Colonic mucosa (tissue), 4 donors: ENCODE results near the gene LYSMD1. TPM values are rescaled to one million over a fixed set of nuclear protein-coding genes. Genes with fewer than 3 reads are reported as not detected.

Experiments
- DNase-seq: peaks from one replicate; pipeline ENCODE4 v3.0.0-alpha.2; 2020
- H3K27ac ChIP-seq: fragments of 200-600 bp; one replicate; pipeline ENCODE4 v1.8.0; 2021
- H3K27me3 ChIP-seq: fragments of 200-600 bp; one replicate; pipeline ENCODE4 v1.8.0; 2021
- H3K36me3 ChIP-seq: fragments of 200-600 bp; one replicate; pipeline ENCODE4 v1.8.0; 2021
- H3K4me1 ChIP-seq: fragments of 200-600 bp; one replicate; pipeline ENCODE4 v1.8.0; 2021; ENCODE audit warnings: mild to moderate bottlenecking
- H3K4me3 ChIP-seq: fragments of 200-600 bp; one replicate; pipeline ENCODE4 v1.8.0; 2021
- H3K9ac ChIP-seq, 2 donors: one replicate each; pipeline ENCODE4 v1.7.0; 2013; ENCODE audit warnings: control low read depth in 2 of 2, low read depth in 2 of 2, low read length in 2 of 2
- H3K9me3 ChIP-seq: fragments of 200-600 bp; one replicate; pipeline ENCODE4 v1.8.0; 2021
- intact Hi-C: fragments of 100-400 bp; cut with DNase I; formaldehyde crosslinking; loops from one replicate; pipeline ENCODE4 v1.14.1; 2022
- total RNA-seq, 2 donors: library from RNA; stranded (reverse); fragmentation: NEBNext Ultra II Directional in 1 of 2; extraction: Animal tissue kit (Norgen Biotek cat#: 25700) in 1 of 2; gene quantifications; one replicate each; pipeline ENCODE4 v1.2.1, GENCODE V29; 2021
- TF ChIP-seq, protein P1 (sequence below): fragments of 200-600 bp; IDR thresholded peaks from one replicate; pipeline ENCODE4 v1.8.0; 2022; ENCODE audit warnings: antibody characterized with exemption, mild to moderate bottlenecking
- donor health status: healthy.
- donor health status: DM: no; HTN: no; CAD: no.
- donor health status: DM: no; HTN: no; CAD: no.

Gene LYSMD1
- total RNA-seq, 2 donors from 2014 or later: 6.8 to 7.2 TPM

DNA sequence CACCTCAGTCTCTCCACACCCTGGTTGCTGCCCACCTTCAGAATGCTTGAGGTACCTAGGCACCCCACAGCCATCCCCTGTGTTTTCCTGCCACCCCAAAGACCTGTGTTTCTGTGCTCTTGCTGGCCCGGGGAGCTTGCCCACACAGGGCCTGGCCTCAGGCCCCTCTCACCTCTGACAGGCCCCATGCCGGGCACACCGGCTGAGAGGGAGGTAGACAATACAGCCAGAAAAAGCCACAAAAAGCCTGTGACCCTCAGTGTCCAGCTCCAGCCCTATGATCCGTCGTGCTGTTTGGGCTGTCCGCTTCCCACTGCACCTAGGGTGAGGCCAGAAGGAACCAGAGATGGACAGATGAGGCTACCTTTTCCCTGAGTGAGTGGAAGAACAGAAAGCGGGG, 30.7 kb downstream of the LYSMD1 start:
- no peaks in the 10 kb centered on the region for H3K4me1 ChIP-seq
- peaks cover 8% of the 10 kb centered on the region for H3K27me3 ChIP-seq
- H3K9me3 ChIP-seq: no peaks in the 10 kb centered on the region
- H3K36me3 ChIP-seq: no peaks in the 10 kb centered on the region
- DNase-seq: no peak
- H3K4me3 ChIP-seq: no peak overlapping the region
- intact Hi-C loops: no loop called here
- TF ChIP-seq, protein P1, sequence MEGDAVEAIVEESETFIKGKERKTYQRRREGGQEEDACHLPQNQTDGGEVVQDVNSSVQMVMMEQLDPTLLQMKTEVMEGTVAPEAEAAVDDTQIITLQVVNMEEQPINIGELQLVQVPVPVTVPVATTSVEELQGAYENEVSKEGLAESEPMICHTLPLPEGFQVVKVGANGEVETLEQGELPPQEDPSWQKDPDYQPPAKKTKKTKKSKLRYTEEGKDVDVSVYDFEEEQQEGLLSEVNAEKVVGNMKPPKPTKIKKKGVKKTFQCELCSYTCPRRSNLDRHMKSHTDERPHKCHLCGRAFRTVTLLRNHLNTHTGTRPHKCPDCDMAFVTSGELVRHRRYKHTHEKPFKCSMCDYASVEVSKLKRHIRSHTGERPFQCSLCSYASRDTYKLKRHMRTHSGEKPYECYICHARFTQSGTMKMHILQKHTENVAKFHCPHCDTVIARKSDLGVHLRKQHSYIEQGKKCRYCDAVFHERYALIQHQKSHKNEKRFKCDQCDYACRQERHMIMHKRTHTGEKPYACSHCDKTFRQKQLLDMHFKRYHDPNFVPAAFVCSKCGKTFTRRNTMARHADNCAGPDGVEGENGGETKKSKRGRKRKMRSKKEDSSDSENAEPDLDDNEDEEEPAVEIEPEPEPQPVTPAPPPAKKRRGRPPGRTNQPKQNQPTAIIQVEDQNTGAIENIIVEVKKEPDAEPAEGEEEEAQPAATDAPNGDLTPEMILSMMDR: no peak
- no peak overlapping the region for H3K9ac ChIP-seq
- no peak overlapping the region for H3K27ac ChIP-seq

GRCh38 chr1:151134396-151134795, 31.3 kb downstream of the LYSMD1 start:
- H3K4me1 ChIP-seq: no peaks in the 10 kb centered on the region
- DNase-seq: no peak
- H3K27ac ChIP-seq: no peak overlapping the region
- intact Hi-C loops: no loop called here
- H3K4me3 ChIP-seq: no peak overlapping the region
- H3K27me3 ChIP-seq: peaks cover 8% of the 10 kb centered on the region
- no peak overlapping the region for H3K9ac ChIP-seq
- no peaks in the 10 kb centered on the region for H3K36me3 ChIP-seq
- TF ChIP-seq, protein P1: no peak
- no peaks in the 10 kb centered on the region for H3K9me3 ChIP-seq

- TF ChIP-seq, protein P1: no peak
- Histone ChIP-seq H3K4me3 (peak overlapping the region; percentile 27), H3K9me3 (no peaks in the 10 kb centered on the region), H3K27ac (no peak overlapping the region), H3K27me3 (peaks cover 8% of the 10 kb centered on the region), H3K36me3 (no peaks in the 10 kb centered on the region), H3K4me1 (no peaks in the 10 kb centered on the region), H3K9ac (no peak overlapping the region)
- intact Hi-C loops: no loop called here
- DNase-seq: no peak
Observed at GRCh38 chr1:151133018-151133806, 32.5 kb downstream of the LYSMD1 start.

GRCh38 chr1:151132335-151133017, 33.2 kb downstream of the LYSMD1 start:
- TF ChIP-seq, protein P1: no peak
- H3K9me3 ChIP-seq: no peaks in the 10 kb centered on the region
- DNase-seq: no peak
- intact Hi-C loops: no loop called here
- H3K4me3 ChIP-seq: peak overlapping the region; percentile 27
- H3K36me3 ChIP-seq: no peaks in the 10 kb centered on the region
- no peak overlapping the region for H3K27ac ChIP-seq
- peaks cover 8% of the 10 kb centered on the region for H3K27me3 ChIP-seq
- no peak overlapping the region for H3K9ac ChIP-seq
- no peaks in the 10 kb centered on the region for H3K4me1 ChIP-seq

DNA sequence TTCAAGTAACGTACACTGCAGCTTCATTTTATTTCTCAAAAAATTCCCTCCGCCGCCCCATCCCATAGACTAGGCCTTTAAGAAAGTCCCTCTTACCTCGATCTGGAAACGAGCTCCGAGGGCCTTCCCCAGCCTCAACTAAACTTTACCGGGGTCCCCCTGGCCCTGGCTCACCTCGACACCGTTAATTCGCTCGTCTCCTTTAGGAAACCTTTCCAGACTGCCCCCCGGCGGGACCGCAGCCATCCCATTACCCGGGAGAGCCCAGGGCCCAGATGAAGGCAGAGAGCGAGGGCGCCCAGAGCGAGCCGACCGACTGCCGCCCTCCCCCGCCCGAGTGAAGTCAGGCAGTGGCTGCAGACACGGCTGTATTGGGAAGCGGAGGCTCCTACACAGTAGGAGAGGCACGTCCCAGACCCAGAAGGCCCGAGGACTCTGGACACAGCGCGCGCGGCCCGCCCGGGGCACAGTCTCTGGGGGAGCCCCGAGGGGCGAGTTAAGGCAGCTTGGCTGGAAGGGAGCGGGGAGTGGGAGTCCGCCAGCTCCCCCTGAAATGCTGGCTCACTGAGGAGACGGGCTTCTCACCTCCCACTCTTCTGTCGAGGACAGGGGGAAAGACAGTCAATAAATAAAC, 33.9 kb downstream of the LYSMD1 start:
- no peak overlapping the region for H3K27ac ChIP-seq
- H3K36me3 ChIP-seq: no peaks in the 10 kb centered on the region
- DNase-seq: peak; percentile 38
- intact Hi-C loops: no loop called here
- peak overlapping the region; percentile 50 to 51 for H3K9ac ChIP-seq
- no peaks in the 10 kb centered on the region for H3K4me1 ChIP-seq
- TF ChIP-seq, protein P1: no peak
- H3K9me3 ChIP-seq: no peaks in the 10 kb centered on the region
- H3K27me3 ChIP-seq: peaks cover 8% of the 10 kb centered on the region
- H3K4me3 ChIP-seq: peak overlapping the region; percentile 27
